ENCODE data around the gene MUC21. TPM values are rescaled to one million over a fixed set of nuclear protein-coding genes. Genes with fewer than 3 reads are reported as not detected.

Gene MUC21
- total RNA-seq: not detected

DNA sequence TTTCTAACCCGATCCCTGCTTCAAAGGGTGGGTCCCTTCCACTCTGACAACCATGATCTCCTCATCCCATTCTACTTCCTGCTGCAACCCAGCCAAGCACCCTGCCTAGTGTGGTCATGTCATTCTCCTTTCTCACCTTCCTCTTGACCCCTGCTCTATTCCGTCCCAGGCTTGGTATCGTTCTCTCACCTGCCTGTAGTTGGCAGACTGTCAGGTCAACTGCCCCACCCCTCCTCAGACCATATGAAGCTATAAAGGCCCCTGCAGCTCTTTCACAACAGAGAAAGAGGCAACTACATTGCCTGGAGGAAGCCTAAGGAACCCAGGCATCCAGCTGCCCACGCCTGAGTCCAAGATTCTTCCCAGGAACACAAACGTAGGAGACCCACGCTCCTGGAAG lies at the start of gene MUC21:
Gene MUC21, plus strand, starts transcription at position 280 of the 400 bp plus-strand sequence. CDS start 241 bp downstream, outside the sequence.
- no peaks in the 10 kb centered on the region for H3K9me3 Mint-ChIP-seq
- no peak for ATAC-seq
- DNase-seq (ENCODE audit: low spot score in 2 of 2): no peak
- H3K36me3 Mint-ChIP-seq: no peaks in the 10 kb centered on the region
- no peak within 1 kb of the TSS for H3K27ac Mint-ChIP-seq

DNA sequence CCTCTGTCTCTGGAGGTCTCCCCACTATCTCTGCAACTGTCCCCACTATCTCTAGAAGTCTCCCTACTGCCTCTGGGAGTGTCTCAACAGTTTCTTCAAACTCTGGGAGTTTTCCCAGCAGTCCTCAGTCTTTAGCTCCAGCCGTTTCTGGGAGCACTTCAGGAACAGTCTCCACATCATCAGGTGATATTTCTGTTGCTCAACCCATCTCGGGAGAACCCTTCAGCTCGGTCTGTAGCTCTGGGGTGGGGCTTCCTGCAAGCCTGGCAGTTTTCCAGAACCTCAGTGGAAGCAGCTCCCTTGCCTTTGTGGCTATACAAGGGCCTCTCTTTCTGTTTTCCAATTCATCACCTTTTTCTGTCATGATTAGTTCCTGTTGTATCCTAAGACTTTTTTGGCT lies 48.5 kb upstream of the MUC21 start:
- H3K9me3 Mint-ChIP-seq: no peaks in the 10 kb centered on the region
- ATAC-seq (no peak), DNase-seq (ENCODE audit: low spot score in 2 of 2) (no peak)
- H3K27ac Mint-ChIP-seq: no peak overlapping the region
- no peaks in the 10 kb centered on the region for H3K36me3 Mint-ChIP-seq

DNA sequence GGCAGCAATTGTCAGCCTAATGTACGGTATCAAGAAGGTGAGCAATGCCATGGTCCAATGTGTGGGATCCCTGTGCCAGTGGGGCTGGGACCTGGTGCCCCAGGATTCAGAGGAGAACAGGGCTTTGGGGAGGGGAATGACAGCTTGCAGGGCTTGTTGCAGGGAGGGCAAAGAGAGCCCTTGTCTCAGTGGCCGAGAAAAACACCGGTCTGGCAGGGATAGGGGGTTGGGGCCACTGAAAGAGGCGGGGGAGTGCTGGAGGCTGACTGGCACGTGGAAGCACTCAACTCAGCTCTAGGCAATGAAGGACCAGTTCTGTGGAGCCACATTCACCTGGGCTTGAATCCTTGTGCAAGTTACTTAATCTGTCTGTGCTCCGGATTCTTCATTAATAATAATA lies 46.3 kb upstream of the MUC21 start:
- no peaks in the 10 kb centered on the region for H3K36me3 Mint-ChIP-seq
- H3K9me3 Mint-ChIP-seq: no peaks in the 10 kb centered on the region
- DNase-seq (ENCODE audit: low spot score in 2 of 2): no peak
- no peak overlapping the region for H3K27ac Mint-ChIP-seq
- no peak for ATAC-seq

DNA sequence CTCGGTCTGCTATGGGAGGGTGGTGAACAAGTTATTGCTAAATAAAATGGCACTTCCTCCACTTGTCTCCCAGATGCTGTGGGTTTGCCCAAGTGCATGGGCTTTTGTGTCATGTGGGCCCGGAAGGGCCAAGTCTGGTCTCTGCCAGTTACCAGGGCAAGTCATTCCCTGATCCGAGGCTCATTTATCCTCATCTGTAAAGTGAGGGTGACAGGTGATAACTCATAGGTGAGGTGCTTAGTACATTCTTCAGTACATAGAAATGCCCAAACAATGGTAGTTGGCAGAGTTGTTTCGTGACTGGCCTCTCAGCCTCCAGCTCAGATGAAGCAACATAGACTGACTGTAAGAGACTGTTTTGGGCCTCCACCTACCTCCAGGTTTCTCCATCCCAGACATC lies 44.8 kb upstream of the MUC21 start:
- Mint-ChIP-seq H3K27ac (no peak overlapping the region), H3K36me3 (no peaks in the 10 kb centered on the region), H3K9me3 (no peaks in the 10 kb centered on the region)
- no peak for DNase-seq (ENCODE audit: low spot score in 2 of 2)
- ATAC-seq: no peak

DNA sequence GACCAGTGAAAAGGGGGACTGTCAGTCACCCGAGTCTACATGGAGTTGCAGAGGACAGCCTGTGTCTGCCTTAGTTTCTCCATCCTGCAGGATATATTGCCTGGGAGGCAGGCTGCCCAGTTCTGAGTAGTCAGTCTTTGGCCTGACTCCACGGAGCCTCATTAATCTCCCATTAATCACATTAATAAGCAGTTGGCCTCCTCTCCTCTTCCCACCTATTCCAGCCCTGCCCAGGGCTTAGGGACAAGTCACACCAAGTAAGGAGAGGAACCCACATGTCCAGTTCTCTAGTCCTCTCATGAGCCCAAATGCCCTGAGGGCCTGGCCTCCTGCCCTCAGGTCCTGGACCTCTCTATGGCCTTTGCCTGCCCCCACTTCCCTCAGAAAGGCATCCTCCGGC lies 44.0 kb upstream of the MUC21 start:
- Mint-ChIP-seq H3K27ac (no peak overlapping the region), H3K36me3 (no peaks in the 10 kb centered on the region), H3K9me3 (no peaks in the 10 kb centered on the region)
- DNase-seq (ENCODE audit: low spot score in 2 of 2) (no peak), ATAC-seq (no peak)

DNA sequence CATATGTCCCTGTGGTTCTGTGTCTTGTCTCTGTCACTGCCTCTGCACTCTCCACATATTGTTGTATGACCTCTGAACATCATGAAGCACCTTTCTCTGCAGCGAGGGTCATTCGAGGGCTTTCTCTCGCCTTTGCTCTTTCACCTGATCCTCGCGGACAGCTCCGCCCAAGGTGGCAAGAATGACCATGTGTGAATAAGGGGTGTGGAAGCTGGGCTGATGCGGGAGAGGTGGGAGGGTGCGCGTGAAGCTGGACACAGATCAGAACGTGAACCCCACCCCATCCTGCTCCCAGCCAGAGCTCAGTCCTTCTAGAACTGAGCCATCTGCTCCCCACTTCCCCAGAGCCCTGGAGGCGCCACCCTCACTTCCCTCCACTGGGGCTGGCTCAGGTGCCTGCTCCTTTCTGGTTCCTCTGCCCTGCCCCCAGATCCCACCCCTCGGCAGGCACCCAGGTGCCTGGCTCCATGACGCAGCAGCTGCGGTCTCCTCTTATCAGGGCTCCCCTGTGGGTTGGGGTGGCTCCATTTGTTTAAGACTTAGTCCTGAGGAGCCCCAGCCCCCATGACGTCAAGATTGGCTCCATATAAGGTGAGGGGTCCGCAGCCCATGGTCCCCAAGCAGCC lies 43.0 kb upstream of the MUC21 start, which contains the start of gene MUCL3:
Gene MUCL3, plus strand, starts transcription at position 613 of the 626 bp plus-strand sequence. CDS start 27 bp downstream, outside the sequence.
- ATAC-seq (no peak), DNase-seq (ENCODE audit: low spot score in 2 of 2) (no peak)
- Mint-ChIP-seq H3K27ac (no peak within 1 kb of the TSS), H3K36me3 (no peaks in the 10 kb centered on the region), H3K9me3 (no peaks in the 10 kb centered on the region)

DNA sequence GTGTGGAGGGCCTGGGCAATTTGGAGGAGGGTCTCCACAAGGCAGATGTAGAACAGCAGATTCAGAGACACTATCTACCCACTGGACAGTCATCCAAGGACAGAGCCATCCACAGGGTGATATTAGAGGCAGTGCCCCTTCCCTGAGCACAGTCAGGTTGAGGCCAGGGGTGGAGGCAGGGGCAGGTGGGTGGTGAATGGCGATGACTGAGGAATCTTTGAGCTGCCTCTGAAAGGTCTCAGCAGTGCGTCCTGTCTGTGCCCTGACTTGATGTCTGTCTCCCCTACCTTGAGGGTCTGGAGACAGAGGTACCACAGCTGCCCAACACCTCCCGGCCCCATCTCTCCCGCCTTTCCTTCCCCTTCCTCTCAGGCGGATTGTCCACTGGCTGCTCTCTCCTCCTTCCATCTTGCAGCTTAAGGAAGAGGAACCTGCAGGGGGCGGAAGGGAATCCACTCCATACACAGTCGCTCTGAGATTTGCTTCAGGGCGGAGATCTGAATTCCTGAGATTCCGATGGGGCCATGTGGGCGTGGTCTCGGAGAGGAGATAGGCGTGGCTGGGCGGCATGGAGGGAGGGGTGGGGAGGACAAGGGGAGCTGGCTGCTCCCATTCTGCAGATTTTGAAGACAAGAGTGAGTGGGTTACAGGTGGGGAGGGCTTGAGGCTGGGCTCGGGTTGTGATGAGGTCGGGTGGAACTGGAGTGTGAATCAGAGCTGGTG lies 41.0 kb upstream of the MUC21 start:
- ATAC-seq (no peak), DNase-seq (ENCODE audit: low spot score in 2 of 2) (no peak)
- no peak overlapping the region for H3K27ac Mint-ChIP-seq
- no peaks in the 10 kb centered on the region for H3K36me3 Mint-ChIP-seq
- H3K9me3 Mint-ChIP-seq: no peaks in the 10 kb centered on the region

DNA sequence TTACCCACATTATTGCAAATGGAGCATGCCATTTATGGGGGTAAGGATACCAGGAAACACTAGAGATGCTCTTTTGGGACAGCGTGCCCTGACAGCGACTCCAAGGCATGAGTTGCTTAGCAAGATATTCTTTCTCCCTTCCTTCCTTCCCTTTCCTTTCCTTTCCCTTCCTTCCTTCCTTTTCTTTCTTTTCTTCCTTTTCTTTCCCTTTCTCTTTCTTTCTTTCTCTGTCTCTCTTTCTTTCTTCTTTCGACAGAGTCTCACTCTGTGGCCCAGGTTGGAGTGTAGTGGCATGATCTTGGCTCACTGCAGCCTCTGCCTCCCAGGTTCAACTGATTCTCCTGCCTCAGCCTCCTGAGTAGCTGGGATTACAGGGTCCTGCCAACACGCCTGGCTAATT lies 39.5 kb upstream of the MUC21 start:
- H3K36me3 Mint-ChIP-seq: peaks cover 0 to 6% of the 10 kb centered on the region in 2 donors
- DNase-seq (ENCODE audit: low spot score in 2 of 2) (no peak), ATAC-seq (no peak)
- H3K27ac Mint-ChIP-seq: no peak overlapping the region
- H3K9me3 Mint-ChIP-seq: no peaks in the 10 kb centered on the region

DNA sequence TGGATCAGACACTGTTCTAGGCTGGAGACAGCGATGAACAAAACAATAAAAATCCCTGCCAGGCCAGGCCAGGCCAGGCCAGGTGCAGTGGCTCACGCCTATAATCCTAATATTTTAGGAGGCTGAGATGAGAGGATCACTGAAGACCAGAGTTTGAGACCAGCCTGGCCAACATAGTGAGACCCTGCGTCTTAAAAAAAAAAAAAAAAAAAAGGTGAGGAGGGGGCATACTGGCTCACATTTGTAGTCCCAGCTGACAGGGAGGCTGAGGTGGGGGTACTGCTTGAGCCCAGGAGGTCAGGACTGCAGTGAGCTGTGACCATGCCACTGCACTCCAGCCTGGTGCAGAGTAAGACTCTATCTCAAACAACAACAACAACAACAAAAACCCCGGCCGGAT lies 38.2 kb upstream of the MUC21 start:
- Mint-ChIP-seq H3K27ac (no peak overlapping the region), H3K36me3 (peaks cover 1 to 6% of the 10 kb centered on the region in 2 donors), H3K9me3 (peaks cover 0 to 3% of the 10 kb centered on the region in 2 donors)
- ATAC-seq (no peak), DNase-seq (ENCODE audit: low spot score in 2 of 2) (no peak)

DNA sequence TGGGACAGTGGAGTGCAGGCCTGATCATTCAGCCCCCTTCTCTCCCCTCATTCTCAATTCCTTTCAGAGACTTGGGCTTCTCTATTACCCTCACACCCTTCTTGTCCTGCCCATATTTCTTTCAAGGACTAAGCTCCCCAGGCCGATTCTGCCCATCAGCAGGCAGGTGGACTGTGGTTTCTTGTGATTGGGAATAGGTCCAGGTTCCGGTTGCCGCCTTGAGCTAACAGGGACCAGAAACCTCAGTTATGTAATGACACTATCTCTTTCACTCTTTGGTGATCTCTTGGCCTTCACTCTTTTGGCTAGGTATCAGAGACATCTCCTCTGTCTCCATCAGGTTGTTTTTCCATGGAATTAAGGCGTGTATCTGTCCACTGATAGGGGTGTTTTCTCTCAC lies 36.3 kb upstream of the MUC21 start:
- Mint-ChIP-seq H3K9me3 (peaks cover 10 to 12% of the 10 kb centered on the region in 2 donors), H3K27ac (no peak overlapping the region), H3K36me3 (peaks cover 6 to 9% of the 10 kb centered on the region in 2 donors)
- DNase-seq (ENCODE audit: low spot score in 2 of 2) (no peak), ATAC-seq (no peak)

DNA sequence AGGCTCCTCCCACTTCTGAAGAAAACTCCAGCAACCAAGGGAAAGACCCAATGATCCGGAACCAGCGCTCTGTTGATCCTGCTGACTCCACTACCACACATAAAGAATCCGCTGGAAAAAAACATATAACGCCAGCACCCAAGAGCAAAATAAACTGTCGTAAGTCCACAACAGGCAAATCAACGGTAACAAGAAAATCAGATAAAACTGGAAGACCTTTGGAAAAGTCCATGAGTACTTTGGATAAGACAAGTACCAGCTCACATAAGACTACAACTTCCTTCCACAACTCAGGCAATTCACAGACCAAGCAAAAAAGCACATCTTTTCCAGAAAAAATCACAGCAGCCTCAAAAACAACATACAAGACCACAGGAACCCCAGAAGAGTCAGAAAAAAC lies 34.7 kb upstream of the MUC21 start:
- no peak for ATAC-seq
- H3K9me3 Mint-ChIP-seq: peaks cover 10 to 12% of the 10 kb centered on the region in 2 donors
- H3K36me3 Mint-ChIP-seq: peaks cover 6 to 9% of the 10 kb centered on the region in 2 donors
- no peak overlapping the region for H3K27ac Mint-ChIP-seq
- DNase-seq (ENCODE audit: low spot score in 2 of 2): no peak

DNA sequence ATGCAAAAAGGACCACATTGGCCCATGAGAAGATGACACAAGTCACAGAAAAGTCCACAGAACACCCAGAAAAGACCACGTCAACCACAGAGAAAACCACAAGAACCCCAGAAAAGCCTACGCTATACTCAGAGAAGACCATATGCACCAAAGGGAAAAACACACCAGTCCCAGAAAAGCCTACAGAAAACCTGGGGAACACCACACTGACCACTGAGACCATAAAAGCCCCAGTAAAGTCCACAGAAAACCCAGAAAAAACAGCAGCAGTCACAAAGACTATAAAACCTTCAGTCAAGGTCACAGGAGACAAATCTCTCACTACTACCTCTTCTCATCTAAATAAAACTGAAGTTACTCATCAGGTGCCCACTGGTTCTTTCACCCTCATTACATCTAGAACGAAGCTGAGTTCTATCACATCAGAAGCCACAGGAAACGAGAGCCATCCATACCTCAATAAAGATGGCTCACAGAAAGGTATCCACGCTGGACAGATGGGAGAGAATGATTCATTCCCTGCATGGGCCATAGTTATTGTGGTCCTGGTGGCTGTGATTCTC lies 31.5 kb upstream of the MUC21 start:
- peaks cover 6 to 9% of the 10 kb centered on the region in 2 donors for H3K36me3 Mint-ChIP-seq
- H3K27ac Mint-ChIP-seq: no peak overlapping the region
- peaks cover 10 to 12% of the 10 kb centered on the region in 2 donors for H3K9me3 Mint-ChIP-seq
- DNase-seq (ENCODE audit: low spot score in 2 of 2) (no peak), ATAC-seq (peak in 1 of 2 donors; percentile 35)

DNA sequence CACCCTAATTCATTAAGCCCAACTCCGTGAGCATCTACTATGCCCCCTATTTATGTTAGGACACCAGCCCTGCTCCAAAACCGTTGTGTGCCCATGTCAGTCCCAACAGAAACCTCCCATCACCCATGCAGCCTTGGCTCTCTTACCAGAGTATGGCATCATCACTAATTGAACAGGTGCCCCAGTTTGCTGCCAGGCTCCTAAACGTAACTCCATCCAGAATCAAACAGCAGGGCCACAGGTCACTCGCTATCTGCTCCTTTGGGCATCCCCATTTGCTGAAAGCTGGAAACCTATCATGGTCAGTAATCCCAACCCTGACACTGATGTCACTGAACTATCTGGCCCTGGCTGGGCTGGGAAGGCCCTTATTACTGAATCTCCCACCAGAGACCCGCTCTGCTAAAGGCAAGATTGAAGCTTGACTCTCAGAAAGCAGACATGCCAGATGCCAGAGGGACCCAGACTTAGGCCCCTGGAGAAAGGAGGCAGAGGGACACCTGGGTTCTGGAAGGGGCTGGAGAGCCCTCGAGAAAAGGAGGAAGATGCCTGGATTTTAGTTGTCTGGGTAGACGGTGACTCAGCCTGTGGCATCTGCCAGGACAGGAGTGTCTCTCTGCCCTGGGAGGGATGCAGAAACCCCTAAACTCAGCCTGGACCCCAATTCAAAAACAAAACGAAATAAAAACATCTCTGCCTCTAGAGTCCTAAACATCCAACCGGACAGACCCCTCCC lies 28.7 kb upstream of the MUC21 start:
- peaks cover 0 to 9% of the 10 kb centered on the region in 2 donors for H3K36me3 Mint-ChIP-seq
- peaks cover 10 to 12% of the 10 kb centered on the region in 2 donors for H3K9me3 Mint-ChIP-seq
- DNase-seq (ENCODE audit: low spot score in 2 of 2): no peak
- H3K27ac Mint-ChIP-seq: no peak overlapping the region
- peak in 1 of 2 donors; percentile 12 for ATAC-seq

DNA sequence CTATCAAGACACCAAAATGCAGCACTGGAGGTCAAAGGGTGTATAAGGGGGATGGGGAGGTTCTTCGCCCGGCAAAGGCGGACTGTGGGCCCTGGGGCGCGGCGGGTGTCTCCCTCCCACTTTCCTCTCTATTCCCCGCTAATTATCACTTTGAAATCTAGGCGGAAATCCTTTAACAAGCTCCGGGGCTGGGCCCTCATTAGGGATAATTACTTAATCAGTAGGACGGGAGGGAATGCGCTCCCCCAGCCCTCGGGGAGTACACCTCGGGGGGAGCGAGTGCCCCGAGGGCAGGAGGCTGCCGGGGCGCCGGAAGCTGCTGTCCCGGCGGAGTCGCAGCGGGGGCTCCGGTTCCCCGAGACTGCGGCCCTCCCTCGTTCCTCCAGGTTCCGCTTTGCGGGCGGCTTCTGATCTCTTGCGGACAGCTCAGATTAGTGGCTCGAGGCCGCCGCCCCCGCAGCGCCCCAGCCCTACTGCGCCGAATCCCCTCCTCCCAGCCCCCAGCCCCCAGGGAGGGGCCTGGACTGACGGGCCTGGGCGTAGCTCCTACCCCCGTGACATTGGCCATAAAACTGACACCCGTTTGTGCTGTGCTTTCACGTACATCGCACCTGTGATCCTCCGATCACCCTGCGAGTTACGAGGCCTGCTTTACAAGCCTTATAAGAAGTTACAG lies 28.0 kb upstream of the MUC21 start:
- H3K27ac Mint-ChIP-seq: peak overlapping the region in 1 of 2 donors; percentile 34
- peaks cover 5 to 11% of the 10 kb centered on the region in 2 donors for H3K9me3 Mint-ChIP-seq
- peaks cover 0 to 5% of the 10 kb centered on the region in 2 donors for H3K36me3 Mint-ChIP-seq
- DNase-seq (ENCODE audit: low spot score in 2 of 2) (peak; percentile 71 to 72), ATAC-seq (peak; percentile 88 to 90)

DNA sequence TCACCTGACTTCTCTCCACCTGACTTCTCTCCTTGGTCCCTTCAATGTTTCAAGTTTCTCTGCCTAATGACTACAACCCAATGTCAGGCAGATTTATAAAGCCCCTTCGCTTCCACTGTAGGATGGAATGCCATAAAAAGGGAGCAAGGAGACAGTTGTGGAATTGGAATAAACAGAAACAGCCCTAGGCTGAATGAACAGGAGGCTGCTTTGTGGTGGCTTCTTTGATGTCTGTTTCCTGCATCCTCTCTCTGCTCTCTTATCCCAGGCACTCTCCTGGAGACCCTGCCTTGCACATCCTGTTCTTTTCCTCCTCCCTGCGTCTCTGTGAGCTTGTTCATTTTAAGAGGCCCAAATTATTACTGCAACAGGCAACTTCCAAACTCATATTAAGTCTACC lies 25.8 kb upstream of the MUC21 start:
- H3K9me3 Mint-ChIP-seq: no peaks in the 10 kb centered on the region
- no peaks in the 10 kb centered on the region for H3K36me3 Mint-ChIP-seq
- DNase-seq (ENCODE audit: low spot score in 2 of 2) (no peak), ATAC-seq (no peak)
- H3K27ac Mint-ChIP-seq: no peak overlapping the region

DNA sequence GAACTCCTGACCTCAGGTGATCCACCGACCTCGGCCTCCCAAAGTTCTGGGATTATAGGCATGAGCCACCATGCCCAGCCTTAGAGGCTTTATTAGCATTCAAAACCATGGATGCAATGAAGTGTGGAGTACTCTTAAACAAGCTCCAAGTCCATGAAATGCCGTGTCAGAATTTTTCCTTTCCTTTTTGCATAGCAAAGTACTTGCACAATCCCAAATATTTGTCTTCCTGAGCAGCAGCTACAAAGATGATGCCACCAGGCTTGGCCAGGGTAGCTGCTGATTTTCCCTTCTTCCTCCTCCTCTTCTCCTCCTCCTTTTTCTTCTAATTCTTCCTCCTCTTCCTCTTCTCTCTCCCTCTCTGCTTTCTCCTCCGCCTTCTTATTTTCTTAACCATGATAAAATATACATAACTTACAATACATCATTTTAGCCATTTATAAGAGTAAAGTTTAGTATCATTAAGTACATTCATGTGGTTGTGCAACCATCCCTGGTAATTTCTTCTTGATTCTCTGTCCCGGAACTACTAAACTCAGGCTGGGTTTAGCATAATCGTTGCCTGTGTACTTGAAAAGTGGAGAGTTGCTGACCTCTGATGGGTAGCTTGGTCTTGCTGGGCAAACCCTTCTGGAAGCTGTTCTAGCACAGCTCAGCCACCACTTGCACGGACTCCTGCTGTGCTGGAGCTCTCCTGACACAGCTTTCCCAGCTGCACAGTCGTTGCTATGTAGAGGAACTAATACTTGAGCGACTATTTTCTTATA lies 22.4 kb upstream of the MUC21 start:
- Mint-ChIP-seq H3K36me3 (no peaks in the 10 kb centered on the region), H3K27ac (peak overlapping the region in 1 of 2 donors; percentile 44), H3K9me3 (no peaks in the 10 kb centered on the region)
- DNase-seq (ENCODE audit: low spot score in 2 of 2): no peak
- ATAC-seq: no peak
